ENCODE data around the gene KIF2A.

KIF2A gene

DNA sequence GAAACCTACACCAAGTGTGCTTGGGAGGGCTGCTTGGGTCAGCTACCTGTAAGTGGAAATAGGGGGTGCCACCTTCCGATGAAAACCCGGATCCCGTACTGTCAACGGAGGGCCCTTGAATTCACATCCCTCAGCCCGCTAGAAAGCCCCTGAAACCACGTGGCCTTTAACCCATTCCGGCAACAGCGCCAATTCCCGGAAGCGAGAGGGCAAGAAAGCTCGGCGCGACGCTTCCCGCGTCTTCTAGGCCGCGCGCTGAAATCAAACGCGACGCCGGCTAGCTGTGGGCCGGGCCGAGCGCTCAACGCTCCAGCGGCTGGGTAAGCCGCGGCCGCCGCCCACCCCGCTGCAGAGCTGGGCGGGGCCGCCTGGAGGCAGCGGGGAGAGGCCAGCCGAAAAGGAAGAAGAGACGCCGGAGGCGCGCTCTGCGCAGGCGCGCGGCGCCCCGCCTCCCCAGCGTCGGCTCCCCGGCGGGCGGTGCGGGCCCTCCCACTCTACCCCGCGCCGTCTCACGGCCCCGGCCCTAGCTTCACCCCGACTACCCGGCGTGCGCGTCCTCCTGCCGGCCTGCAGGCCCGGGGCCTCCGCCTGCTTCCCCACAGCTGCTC is at the start of gene KIF2A:
Gene KIF2A (plus strand): TSS at position 492 of the 608 bp plus-strand sequence. CDS start 267 bp downstream, outside the sequence.
- DNase-seq (ENCODE audit: low read depth, low spot score), result peak; percentile 95
- H3K4me3 ChIP-seq (ENCODE audit: low read depth, low read length), result peak within 1 kb of the TSS; percentile 76
- in situ Hi-C loops (cut with HindIII; ENCODE audit: low sequenced_read_pairs), result no loop called here
- TF ChIP-seq, protein P1, sequence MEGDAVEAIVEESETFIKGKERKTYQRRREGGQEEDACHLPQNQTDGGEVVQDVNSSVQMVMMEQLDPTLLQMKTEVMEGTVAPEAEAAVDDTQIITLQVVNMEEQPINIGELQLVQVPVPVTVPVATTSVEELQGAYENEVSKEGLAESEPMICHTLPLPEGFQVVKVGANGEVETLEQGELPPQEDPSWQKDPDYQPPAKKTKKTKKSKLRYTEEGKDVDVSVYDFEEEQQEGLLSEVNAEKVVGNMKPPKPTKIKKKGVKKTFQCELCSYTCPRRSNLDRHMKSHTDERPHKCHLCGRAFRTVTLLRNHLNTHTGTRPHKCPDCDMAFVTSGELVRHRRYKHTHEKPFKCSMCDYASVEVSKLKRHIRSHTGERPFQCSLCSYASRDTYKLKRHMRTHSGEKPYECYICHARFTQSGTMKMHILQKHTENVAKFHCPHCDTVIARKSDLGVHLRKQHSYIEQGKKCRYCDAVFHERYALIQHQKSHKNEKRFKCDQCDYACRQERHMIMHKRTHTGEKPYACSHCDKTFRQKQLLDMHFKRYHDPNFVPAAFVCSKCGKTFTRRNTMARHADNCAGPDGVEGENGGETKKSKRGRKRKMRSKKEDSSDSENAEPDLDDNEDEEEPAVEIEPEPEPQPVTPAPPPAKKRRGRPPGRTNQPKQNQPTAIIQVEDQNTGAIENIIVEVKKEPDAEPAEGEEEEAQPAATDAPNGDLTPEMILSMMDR (IDR thresholded peaks at IDR 0.05; ENCODE audit: low read depth, low read length), result peak; percentile 5

DNA sequence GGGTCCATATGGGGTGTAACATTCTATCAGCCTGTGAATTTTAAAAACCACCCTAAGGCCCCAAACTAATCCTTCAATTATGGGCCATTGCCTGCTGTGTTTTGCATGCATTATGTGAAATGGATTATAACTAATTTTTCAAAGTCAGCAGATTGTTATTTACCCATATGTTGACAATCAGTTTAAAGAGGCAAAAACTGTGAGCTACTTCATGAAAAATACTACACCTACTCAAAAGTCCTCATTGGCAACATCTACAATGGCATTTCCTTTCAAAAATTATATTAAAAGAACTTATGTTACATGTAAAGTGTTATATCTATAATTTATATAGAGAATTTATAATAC is 49.0 kb upstream of the KIF2A start:
- no peak overlapping the region for H3K4me3 ChIP-seq (ENCODE audit: low read depth, low read length)
- DNase-seq (ENCODE audit: low read depth, low spot score), result no peak
- in situ Hi-C loops (cut with HindIII; ENCODE audit: low sequenced_read_pairs), result no loop called here
- TF ChIP-seq, protein P1 (IDR thresholded peaks at IDR 0.05; ENCODE audit: low read depth, low read length), result no peak

DNA sequence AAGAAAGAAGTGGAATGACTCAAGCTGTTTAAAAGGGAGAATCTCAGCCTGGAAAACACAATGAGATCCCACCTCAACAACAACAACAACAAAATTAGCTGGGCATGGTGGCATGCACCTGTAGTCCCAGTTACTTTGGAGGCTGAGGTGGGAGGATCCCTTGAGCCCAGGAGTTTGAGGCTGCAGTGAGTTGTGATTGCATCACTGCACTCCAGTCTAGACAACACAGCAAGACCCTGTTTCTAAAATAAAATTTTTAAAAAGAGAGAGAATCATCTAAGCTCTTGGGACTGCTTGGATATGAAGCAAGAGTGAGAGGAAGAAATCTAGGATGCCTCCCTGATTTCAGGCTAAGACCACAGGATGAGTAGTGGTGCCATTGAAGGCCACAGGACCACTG is 47.4 kb upstream of the KIF2A start:
- H3K4me3 ChIP-seq (ENCODE audit: low read depth, low read length), result no peak overlapping the region
- TF ChIP-seq, protein P1 (IDR thresholded peaks at IDR 0.05; ENCODE audit: low read depth, low read length), result no peak
- no peak for DNase-seq (ENCODE audit: low read depth, low spot score)
- in situ Hi-C loops (cut with HindIII; ENCODE audit: low sequenced_read_pairs), result no loop called here

DNA sequence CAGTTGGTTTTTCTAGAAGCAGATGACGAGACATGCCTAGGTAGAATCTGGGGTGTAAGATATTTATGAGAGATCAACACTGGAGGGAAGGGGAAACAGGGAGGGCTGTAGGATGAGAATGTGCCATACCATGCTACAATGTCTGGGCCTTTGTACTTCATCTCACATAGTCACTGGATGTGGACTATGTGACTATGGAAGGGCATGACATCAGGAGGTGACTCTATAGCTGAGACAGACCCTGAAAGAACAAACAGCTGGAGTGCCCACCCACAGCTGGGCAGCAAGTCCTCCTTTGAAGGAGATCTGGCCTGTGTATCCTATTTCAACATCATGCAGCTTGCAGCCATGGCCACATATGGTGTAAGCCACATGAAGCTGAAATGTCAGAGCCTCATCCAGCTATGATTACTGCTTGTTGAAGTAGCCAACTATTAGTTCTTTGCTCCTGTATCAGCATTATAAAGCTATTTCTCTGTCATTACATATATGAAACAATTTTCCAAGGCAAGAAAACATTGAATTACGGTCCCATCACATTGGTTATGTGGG is 46.2 kb upstream of the KIF2A start:
- TF ChIP-seq, protein P1 (IDR thresholded peaks at IDR 0.05; ENCODE audit: low read depth, low read length), result no peak
- no peak overlapping the region for H3K4me3 ChIP-seq (ENCODE audit: low read depth, low read length)
- DNase-seq (ENCODE audit: low read depth, low spot score), result no peak
- in situ Hi-C loops (cut with HindIII; ENCODE audit: low sequenced_read_pairs), result no loop called here

DNA sequence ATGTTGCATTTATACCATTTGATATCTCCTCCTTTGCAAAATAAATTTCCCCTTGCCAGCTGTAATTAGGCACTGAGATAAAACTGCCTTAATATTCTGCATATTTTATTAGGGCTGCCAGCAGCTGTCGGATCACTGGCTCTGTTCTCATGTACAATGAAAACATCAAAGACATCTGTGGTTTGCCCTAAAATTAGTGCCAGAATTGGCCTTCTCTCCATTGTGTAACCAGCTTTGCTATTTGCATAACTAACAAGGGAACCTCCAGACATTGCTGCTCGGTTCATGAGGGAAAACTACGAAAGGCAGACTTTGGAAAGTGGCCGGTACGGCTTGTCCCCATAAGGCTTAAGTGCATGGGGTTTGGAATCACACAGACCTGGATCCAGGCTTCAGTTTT is 45.5 kb upstream of the KIF2A start:
- TF ChIP-seq, protein P1 (IDR thresholded peaks at IDR 0.05; ENCODE audit: low read depth, low read length), result no peak
- in situ Hi-C loops (cut with HindIII; ENCODE audit: low sequenced_read_pairs), result no loop called here
- no peak overlapping the region for H3K4me3 ChIP-seq (ENCODE audit: low read depth, low read length)
- no peak for DNase-seq (ENCODE audit: low read depth, low spot score)

DNA sequence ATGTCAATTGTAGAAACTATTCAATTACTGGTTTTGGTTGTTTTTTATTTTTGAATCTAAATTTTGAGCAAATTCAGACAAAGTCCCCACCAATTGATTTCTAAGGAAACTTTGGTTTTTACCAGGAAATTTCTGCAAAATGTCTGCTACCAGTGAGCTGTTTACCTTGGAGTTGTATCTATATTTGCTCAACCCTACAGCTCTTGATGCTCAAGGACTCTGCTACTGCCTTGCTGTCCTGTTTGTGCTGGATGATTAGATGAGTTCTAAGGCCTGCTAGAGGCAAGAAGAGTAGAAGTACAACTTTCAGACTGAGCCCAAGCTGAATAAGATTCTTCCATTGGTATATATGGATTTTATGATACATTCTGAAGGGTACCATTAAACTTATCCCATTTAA is 42.6 kb upstream of the KIF2A start:
- H3K4me3 ChIP-seq (ENCODE audit: low read depth, low read length), result no peak overlapping the region
- TF ChIP-seq, protein P1 (IDR thresholded peaks at IDR 0.05; ENCODE audit: low read depth, low read length), result no peak
- DNase-seq (ENCODE audit: low read depth, low spot score), result no peak
- in situ Hi-C loops (cut with HindIII; ENCODE audit: low sequenced_read_pairs), result no loop called here
